ENCODE results near the gene B4GALNT1.
"Not testable (repeated sequence)": the region's sequence is repeated elsewhere in the genome, so short reads cannot be mapped to it uniquely, and the experiment has no call there.

The B4GALNT1 gene

GRCh38 chr12:57620245-57620935, 12.6 kb downstream of the B4GALNT1 start:
- DNase-seq: no peak

- DNase-seq: peak in 1 of 2 experiments; percentile 28
Measured at GRCh38 chr12:57619434-57620244, 13.4 kb downstream of the B4GALNT1 start.

GRCh38 chr12:57618966-57619433, 14.0 kb downstream of the B4GALNT1 start:
- no peak for DNase-seq

- DNase-seq: not testable (repeated sequence)
Measured at GRCh38 chr12:57618431-57618830, 14.6 kb downstream of the B4GALNT1 start.

GRCh38 chr12:57617942-57618341, 15.1 kb downstream of the B4GALNT1 start:
- DNase-seq: no peak

- DNase-seq: no peak
Measured at GRCh38 chr12:57616383-57617101, 16.5 kb downstream of the B4GALNT1 start.

GRCh38 chr12:57615637-57616036, 17.4 kb downstream of the B4GALNT1 start:
- DNase-seq: no peak

GRCh38 chr12:57614948-57615500, 18.0 kb downstream of the B4GALNT1 start:
- DNase-seq: no peak

- DNase-seq: peak in 1 of 2 experiments; percentile 13
Measured at GRCh38 chr12:57614178-57614947, 18.6 kb downstream of the B4GALNT1 start.

- no peak for DNase-seq
Measured at GRCh38 chr12:57613427-57614109, 19.4 kb downstream of the B4GALNT1 start.

GRCh38 chr12:57612711-57613426, 20.1 kb downstream of the B4GALNT1 start:
- no peak for DNase-seq

GRCh38 chr12:57611827-57612710, 20.9 kb downstream of the B4GALNT1 start:
- DNase-seq: no peak

- DNase-seq: peak in 1 of 2 experiments; percentile 73
Measured at GRCh38 chr12:57611108-57611826, 21.7 kb downstream of the B4GALNT1 start, which contains the start of gene ARHGEF25. TSS of gene ARHGEF25 (plus strand) at chr12:57611435. CDS start at chr12:57611895, 460 bp downstream.

- peak in 1 of 2 experiments; percentile 35 for DNase-seq
Measured at GRCh38 chr12:57610554-57611107, 22.4 kb downstream of the B4GALNT1 start.

GRCh38 chr12:57609781-57610553, 23.0 kb downstream of the B4GALNT1 start:
- DNase-seq: no peak

GRCh38 chr12:57609101-57609780, 23.8 kb downstream of the B4GALNT1 start:
- DNase-seq: no peak
